Measurements from ENCODE around the gene RASD1.

DNA sequence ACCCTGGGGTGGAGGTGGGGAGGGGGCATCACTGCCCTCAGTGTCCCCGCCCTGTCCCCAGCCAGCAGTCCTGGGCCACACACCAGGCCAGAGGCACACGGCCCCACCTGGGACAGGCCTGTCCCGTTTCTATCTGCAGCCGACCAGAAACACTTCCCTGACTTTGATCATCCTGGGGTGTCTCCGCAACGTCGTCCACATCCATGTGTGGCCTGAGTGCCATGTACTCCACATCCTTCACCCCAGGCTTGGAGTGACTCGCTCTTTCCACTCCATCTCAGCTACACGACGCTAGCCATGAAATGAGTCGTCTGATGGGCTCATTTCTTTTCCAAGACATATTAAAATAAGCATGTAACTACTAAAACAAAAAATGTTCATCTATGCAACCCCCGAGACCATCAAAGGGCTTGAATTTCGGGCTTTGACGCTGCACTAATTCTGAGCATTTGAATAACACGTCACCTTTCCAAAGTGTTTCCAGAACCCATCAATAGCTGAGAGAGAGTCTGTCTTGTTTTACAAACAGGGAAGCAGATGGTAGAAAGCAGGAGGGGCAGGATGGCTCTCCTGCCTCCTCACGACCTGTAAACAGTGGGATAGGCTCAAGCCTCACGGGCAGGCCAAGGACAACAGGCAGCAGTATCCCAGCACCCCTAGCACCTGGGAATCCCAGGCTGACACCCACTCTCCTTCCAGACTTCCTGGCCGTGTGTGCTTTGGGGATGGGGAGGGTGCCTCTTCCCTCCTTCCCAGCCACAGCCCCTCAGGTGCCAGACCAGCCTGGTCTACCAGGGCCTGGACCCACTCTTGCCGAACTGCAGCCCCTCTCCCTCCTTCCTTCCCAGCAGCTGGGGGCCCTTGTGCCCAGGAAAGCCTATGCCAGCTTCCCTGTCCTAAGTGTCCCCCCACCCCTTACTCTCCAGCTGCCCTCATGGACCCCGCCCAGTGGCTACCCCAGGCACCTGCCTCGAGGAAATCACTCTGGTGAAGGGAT lies 20.0 kb upstream of the RASD1 start:
- no peak for TF ChIP-seq POLR2AphosphoS5 (IDR thresholded peaks at IDR 0.05; ENCODE audit: low read depth, low read length)
- TF ChIP-seq, protein P1, sequence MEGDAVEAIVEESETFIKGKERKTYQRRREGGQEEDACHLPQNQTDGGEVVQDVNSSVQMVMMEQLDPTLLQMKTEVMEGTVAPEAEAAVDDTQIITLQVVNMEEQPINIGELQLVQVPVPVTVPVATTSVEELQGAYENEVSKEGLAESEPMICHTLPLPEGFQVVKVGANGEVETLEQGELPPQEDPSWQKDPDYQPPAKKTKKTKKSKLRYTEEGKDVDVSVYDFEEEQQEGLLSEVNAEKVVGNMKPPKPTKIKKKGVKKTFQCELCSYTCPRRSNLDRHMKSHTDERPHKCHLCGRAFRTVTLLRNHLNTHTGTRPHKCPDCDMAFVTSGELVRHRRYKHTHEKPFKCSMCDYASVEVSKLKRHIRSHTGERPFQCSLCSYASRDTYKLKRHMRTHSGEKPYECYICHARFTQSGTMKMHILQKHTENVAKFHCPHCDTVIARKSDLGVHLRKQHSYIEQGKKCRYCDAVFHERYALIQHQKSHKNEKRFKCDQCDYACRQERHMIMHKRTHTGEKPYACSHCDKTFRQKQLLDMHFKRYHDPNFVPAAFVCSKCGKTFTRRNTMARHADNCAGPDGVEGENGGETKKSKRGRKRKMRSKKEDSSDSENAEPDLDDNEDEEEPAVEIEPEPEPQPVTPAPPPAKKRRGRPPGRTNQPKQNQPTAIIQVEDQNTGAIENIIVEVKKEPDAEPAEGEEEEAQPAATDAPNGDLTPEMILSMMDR (IDR thresholded peaks at IDR 0.05) = no peak
- TF ChIP-seq, protein P2, sequence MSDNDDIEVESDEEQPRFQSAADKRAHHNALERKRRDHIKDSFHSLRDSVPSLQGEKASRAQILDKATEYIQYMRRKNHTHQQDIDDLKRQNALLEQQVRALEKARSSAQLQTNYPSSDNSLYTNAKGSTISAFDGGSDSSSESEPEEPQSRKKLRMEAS (IDR thresholded peaks at IDR 0.05; ENCODE audit: low read depth) = no peak
- TF ChIP-seq MEF2A (IDR thresholded peaks at IDR 0.05; ENCODE audit: borderline replicate concordance, low read depth) = no peak

Data from SK-N-SH (cell line).